ENCODE results near the gene NUBPL.
"Not testable (repeated sequence)": the region's sequence is repeated elsewhere in the genome, so short reads cannot be mapped to it uniquely, and the experiment has no call there.

NUBPL gene

DNA sequence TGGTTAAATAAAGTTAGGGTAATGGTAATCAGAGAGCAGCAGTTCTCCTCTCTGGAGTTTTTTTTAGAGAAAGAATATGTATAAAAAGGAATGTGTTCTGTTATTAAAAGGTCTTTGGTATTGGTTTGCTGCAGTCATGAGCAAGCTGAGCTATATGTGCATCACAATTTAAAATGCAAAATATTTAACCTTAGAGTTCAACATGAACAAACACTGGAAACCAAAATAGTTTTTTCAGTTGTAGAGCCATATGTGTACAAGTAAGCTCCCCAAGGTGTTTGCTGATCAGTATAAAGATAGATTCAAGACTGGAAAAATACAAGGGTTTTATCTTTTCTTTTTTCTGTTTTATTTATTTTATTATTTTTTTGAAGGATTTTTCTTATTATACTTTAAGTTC lies 245.0 kb downstream of the NUBPL start:
- DNase-seq (ENCODE audit: insufficient read length, low spot score) = no peak
- FAIRE-seq = no peak
- TF ChIP-seq POU2F2 (IDR thresholded peaks at IDR 0.05; ENCODE audit: low read depth, low read length) (no peak), POLR2AphosphoS5 (IDR thresholded peaks at IDR 0.05; ENCODE audit: low read depth, low read length) (no peak), PAX5 (IDR thresholded peaks at IDR 0.05; ENCODE audit: insufficient read depth, low read length, severe bottlenecking) (no peak), SPI1 (IDR thresholded peaks at IDR 0.05; ENCODE audit: low read depth, low read length) (no peak), POLR2A (IDR thresholded peaks at IDR 0.05; ENCODE audit: low read depth, low read length) (no peak), TAF1 (IDR thresholded peaks at IDR 0.05; ENCODE audit: low read depth, low read length) (no peak)

DNA sequence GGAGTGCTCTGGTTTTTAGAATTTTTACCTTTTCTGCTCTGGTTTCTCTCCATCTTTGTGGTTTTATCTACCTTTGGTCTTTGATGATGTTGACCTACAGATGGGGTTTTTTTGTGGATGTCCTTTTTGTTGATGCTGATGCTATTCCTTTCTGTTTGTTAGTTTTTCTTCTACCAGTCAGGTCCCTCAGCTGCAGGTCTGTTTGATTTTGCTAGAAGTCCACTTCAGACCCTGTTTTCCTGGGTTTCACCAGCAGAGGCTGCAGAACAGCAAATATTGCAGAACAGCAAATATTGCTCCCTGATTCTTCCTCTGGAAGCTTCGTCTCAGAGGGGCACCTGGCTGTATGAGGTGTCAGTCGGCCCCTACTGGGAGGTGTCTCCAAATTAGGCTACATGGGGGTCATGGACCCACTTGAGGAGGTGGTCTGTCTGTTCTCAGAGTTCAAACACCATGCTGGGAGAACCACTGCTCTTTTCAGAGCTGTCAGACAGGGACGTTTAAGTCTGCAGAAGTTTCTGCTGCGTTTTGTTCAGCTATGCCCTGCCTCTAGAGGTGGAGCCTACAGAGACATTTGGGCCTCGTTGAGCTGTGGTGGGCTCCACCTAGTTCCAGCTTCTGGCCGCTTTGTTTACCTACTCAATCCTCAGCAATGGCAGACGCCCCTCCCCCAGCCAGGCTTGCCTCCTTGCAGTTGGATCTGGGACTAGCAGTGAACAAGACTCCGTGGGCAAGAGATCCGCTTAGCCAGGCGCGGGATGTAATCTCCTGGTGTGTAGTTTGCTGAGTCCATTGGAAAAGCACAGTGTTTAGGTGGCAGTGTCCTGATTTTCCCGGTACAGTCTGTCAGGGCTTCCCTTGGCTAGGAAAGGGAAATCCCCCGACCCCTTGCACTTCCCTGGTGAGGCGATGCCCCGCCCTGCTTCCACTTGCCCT lies 250.8 kb downstream of the NUBPL start:
- not testable (repeated sequence) for FAIRE-seq; DNase-seq (ENCODE audit: insufficient read length, low spot score)

DNA sequence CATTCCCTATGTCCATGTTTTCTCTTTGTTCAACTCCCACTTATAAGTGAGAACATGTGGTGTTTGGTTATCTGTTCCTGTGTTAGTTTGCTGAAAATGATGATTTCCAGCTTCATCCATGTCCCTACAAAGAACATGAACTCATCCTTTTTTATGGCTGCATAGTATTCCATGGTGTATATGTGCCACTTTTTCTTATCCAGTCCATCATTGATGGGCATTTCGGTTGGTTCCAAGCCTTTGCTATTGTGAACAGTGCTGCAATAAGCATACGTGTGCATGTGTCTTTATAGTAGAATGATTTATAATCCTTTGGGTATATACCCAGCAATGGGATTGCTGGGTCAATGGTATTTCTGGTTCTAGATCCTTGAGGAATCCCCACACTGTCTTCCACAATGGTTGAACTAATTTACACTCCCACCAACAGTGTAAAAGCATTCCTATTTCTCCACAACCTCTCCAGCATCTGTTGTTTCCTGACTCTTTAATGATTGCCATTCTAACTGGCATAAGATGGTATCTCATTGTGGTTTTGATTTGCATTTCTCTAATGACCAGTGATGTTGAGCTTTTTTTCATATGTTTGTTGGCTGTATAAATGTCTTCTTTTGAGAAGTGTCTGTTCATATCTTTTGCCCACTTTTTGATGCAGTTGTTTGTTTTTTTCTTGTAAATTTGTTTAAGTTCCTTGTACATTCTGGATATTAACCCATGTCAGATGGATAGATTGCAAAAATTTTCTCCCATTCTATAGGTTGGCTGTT lies 252.7 kb downstream of the NUBPL start:
- DNase-seq (ENCODE audit: insufficient read length, low spot score); FAIRE-seq: not testable (repeated sequence)

DNA sequence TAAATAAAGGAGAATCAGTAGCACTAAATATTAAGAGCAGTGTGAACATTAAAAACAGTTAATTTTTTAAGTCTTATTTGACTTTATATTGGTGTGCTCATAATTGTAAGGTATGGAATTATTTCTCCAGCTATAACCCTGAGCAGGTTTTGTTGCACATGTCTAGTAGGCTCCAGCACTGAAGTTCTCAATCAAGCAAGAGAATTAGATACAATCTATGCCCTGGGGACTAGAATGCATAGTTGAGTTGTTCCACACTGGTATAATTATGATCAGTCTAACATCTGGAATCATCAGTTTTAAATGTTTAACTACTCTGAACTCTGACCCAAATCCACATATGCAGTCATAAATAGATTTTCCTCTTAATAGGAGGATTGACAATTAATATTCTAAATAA lies 258.1 kb downstream of the NUBPL start:
- FAIRE-seq = no peak
- DNase-seq (ENCODE audit: insufficient read length, low spot score) = no peak
- TF ChIP-seq TAF1 (IDR thresholded peaks at IDR 0.05; ENCODE audit: low read depth, low read length) = no peak

DNA sequence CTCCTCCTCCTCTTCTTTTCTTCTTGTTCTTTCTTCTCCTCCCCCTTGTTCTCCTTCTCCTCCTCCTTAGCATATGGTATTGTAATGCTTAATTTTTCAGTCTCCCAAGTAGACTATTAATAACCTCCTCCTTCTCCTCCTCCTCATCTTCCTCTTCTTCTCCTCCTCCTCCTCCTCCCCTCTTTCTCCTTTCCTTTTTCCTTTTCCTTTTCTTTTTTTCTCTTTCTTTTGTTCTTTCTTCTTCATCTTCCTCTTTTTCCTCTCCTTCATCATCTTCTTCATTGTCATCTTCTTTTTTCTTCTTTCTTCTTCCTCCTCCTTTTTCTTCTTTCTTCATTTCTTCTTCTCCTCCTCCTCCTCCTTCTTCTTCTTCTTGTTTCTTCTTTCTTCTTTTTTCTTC lies 264.3 kb downstream of the NUBPL start:
- TF ChIP-seq TAF1 (IDR thresholded peaks at IDR 0.05; ENCODE audit: low read depth, low read length) (no peak), SPI1 (IDR thresholded peaks at IDR 0.05; ENCODE audit: low read depth, low read length) (no peak), POLR2A (IDR thresholded peaks at IDR 0.05; ENCODE audit: low read depth, low read length) (no peak), POLR2AphosphoS5 (IDR thresholded peaks at IDR 0.05; ENCODE audit: low read depth, low read length) (no peak), POU2F2 (IDR thresholded peaks at IDR 0.05; ENCODE audit: low read depth, low read length) (no peak), PAX5 (IDR thresholded peaks at IDR 0.05; ENCODE audit: insufficient read depth, low read length, severe bottlenecking) (no peak)
- DNase-seq (ENCODE audit: insufficient read length, low spot score) (no peak), FAIRE-seq (no peak)

DNA sequence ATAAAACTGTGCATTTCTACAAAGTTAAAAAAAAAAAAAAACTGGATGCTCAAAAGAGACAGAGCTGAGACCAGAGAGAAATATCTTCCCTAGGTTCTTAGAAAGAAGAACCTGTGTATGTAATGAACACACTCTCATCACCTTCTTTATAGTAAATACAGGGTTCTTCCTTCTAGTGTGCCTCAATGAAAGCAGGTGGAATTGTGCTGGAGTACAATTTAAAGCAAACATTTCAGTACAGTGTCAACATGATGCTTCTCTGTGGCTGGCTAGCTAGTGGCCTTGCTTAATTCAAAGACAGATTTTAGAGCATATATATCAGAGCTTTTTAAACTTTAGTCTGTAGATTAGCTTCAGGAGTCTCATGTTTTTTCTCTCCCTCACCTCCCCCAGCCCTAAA lies 266.1 kb downstream of the NUBPL start:
- DNase-seq (ENCODE audit: insufficient read length, low spot score) (no peak), FAIRE-seq (no peak)
- TF ChIP-seq PAX5 (IDR thresholded peaks at IDR 0.05; ENCODE audit: insufficient read depth, low read length, severe bottlenecking) = no peak
- TF ChIP-seq TAF1 (IDR thresholded peaks at IDR 0.05; ENCODE audit: low read depth, low read length) = no peak
- no peak for TF ChIP-seq SPI1 (IDR thresholded peaks at IDR 0.05; ENCODE audit: low read depth, low read length)
- no peak for TF ChIP-seq POLR2A (IDR thresholded peaks at IDR 0.05; ENCODE audit: low read depth, low read length)
- TF ChIP-seq POLR2AphosphoS5 (IDR thresholded peaks at IDR 0.05; ENCODE audit: low read depth, low read length) = no peak
- TF ChIP-seq POU2F2 (IDR thresholded peaks at IDR 0.05; ENCODE audit: low read depth, low read length) = no peak

DNA sequence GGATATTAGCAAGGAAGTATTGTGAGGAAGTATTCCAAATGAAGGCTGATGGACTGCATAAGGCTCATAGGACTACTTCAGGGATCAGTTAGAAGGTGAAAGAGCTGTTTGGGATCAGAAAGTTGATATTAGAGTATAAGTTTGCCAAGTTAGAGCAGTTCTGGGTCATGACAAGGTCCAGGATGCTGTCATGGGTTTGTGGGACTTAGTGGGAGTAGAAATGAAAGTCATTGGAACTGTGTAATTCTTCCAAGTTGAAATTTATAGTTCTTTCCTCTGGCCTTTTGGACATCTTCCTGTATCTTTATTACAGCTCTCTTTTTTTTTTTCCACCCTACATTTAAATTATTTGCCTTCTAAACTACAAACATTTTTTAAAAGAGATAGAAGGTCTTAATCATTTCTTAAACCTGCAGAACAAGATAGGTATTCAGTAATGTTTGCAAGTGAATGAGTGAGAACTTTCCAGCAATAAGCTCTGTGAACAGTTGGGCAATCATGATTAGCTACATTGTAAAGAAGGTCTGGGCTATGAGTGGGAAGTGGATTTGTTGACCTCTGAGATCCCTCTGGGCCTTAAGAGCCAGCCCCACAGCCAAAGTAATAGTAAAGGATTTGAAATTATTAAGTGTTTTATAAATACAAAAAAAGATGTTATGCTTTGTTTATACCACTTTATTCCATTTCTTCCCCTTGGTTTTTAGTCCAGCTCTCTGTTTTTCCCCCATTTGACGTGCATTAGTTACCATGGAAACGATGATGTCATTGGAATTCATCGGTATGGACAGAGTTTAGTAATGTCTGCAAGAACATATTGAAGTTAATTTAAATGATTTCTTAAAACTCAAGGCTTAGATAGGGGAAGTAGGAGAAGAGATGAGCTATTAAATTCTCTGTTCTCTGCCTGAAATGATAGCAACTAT lies 268.0 kb downstream of the NUBPL start:
- FAIRE-seq (no peak), DNase-seq (ENCODE audit: insufficient read length, low spot score) (no peak)
- TF ChIP-seq POLR2AphosphoS5 (IDR thresholded peaks at IDR 0.05; ENCODE audit: low read depth, low read length) (no peak), POLR2A (IDR thresholded peaks at IDR 0.05; ENCODE audit: low read depth, low read length) (no peak), TAF1 (IDR thresholded peaks at IDR 0.05; ENCODE audit: low read depth, low read length) (no peak), SPI1 (IDR thresholded peaks at IDR 0.05; ENCODE audit: low read depth, low read length) (no peak), POU2F2 (IDR thresholded peaks at IDR 0.05; ENCODE audit: low read depth, low read length) (no peak)

DNA sequence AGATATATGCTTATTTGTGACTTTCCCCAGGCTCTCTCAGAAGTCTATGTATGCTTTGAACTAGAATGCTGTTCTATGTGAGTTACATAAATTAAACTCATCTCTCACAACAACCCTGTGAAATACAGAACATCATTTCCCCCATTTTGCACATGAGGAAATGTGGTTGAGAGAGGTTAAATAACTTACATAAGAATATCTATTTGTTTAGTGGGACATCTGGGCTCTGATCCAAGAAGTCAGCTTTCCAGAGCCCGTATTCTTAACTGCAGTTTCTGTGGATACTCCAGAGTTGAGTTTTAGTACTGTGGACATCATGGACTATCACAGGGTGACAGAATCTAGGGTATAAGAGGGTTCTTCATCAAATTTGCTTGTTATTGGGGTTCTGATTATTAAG lies 273.4 kb downstream of the NUBPL start:
- TF ChIP-seq SPI1 (IDR thresholded peaks at IDR 0.05; ENCODE audit: low read depth, low read length) = no peak
- no peak for TF ChIP-seq TAF1 (IDR thresholded peaks at IDR 0.05; ENCODE audit: low read depth, low read length)
- no peak for TF ChIP-seq PAX5 (IDR thresholded peaks at IDR 0.05; ENCODE audit: insufficient read depth, low read length, severe bottlenecking)
- TF ChIP-seq POU2F2 (IDR thresholded peaks at IDR 0.05; ENCODE audit: low read depth, low read length) = no peak
- no peak for TF ChIP-seq POLR2AphosphoS5 (IDR thresholded peaks at IDR 0.05; ENCODE audit: low read depth, low read length)
- no peak for TF ChIP-seq POLR2A (IDR thresholded peaks at IDR 0.05; ENCODE audit: low read depth, low read length)
- FAIRE-seq = no peak
- DNase-seq (ENCODE audit: insufficient read length, low spot score) = no peak

DNA sequence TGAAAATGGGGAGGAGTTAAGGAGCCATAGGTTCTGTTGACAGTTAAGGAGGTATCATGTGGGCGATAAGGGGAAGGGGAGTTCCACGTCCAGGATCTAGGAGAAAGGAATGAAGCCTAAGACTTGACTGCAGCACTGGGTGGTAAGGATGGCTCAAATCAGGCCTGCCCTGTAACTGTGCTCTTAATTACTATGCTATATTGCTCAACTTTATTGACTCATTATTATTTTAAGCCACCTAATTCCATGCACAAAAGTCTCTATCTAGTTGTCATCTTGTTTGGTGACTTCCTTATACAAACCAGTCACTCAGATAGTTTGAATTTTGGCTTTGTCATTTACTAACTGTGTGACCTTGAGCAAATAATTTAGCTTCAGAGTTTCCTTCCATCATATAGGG lies 273.8 kb downstream of the NUBPL start:
- FAIRE-seq = no peak
- DNase-seq (ENCODE audit: insufficient read length, low spot score) = no peak
- no peak for TF ChIP-seq TAF1 (IDR thresholded peaks at IDR 0.05; ENCODE audit: low read depth, low read length)
- TF ChIP-seq POU2F2 (IDR thresholded peaks at IDR 0.05; ENCODE audit: low read depth, low read length) = no peak
- TF ChIP-seq POLR2AphosphoS5 (IDR thresholded peaks at IDR 0.05; ENCODE audit: low read depth, low read length) = no peak
- no peak for TF ChIP-seq SPI1 (IDR thresholded peaks at IDR 0.05; ENCODE audit: low read depth, low read length)
- no peak for TF ChIP-seq PAX5 (IDR thresholded peaks at IDR 0.05; ENCODE audit: insufficient read depth, low read length, severe bottlenecking)
- no peak for TF ChIP-seq POLR2A (IDR thresholded peaks at IDR 0.05; ENCODE audit: low read depth, low read length)
